SKM-1 treated with dmso at 0.1 percent for 144 hours (cell line): ENCODE measurements around the gene GKAP1.
"Not testable (repeated sequence)": the region's sequence is repeated elsewhere in the genome, so short reads cannot be mapped to it uniquely, and the experiment has no call there.

Experiments
- DNase-seq: peaks from one replicate; lab custom pipeline; 2025; ENCODE audit not compliant: unreplicated experiment; lab: John Stamatoyannopoulos, UW

Gene GKAP1

DNA sequence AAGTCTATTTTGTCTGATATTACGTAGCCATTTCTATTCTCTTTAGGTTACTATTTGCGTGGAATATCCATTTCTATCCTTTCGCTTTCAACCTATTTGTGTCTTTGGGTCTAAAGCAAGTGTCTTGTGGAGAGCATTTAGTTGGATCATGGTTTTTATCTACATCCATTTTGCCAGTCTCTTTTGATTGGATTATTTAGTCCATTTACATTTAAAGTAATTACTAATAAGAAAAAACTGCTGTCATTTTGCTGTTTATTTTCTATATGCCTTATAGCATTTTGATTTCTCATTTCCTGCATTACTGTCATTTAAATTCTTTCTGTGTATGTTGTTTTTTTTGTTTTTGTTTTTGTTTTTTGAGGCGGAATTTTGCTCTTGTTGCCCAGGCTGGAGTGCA, 83.8 kb downstream of the GKAP1 start:
- DNase-seq: no peak

DNA sequence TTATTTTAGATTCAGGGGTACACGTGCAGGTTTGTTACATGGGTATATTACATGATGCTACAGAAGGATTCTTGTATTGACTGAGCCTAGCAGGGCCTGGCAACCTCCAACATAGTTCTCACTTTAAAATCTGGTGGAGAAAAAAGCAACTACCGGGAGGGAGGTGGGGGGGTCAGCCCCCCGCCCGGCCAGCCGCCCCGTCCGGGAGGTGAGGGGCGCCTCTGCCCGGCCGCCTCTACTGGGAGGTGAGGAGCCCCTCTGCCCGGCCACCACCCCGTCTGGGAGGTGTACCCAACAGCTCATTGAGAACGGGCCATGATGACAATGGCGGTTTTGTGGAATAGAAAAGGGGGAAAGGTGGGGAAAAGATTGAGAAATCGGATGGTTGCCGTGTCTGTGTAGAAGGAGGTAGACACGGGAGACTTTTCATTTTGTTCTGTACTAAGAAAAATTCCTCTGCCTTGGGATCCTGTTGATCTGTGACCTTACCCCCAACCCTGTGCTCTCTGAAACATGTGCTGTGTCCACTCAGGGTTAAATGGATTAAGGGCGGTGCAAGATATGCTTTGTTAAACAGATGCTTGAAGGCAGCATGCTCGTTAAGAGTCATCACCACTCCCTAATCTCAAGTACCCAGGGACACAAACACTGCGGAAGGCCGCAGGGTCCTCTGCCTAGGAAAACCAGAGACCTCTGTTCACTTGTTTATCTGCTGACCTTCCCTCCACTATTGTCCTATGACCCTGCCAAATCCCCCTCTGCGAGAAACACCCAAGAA, 88.8 kb downstream of the GKAP1 start:
- not testable (repeated sequence) for DNase-seq

DNA sequence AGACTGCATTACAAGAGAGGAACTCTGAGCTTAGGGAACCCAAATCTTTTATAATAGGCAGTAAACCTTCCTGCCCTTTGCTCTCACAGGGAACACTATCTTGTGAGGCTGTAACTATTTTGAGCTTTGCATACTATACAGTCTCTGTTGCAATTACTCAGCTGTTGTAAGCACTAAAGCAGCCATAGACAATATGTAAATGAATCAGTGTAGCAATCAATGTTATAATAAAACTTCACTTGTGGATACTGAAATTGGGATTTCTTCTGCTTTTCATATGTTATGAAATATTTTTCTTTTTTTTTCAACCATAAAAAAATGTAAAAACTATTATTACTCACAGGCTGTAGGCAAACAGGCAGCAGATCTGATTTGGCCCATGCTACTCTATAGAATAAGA, 93.1 kb downstream of the GKAP1 start:
- no peak for DNase-seq

DNA sequence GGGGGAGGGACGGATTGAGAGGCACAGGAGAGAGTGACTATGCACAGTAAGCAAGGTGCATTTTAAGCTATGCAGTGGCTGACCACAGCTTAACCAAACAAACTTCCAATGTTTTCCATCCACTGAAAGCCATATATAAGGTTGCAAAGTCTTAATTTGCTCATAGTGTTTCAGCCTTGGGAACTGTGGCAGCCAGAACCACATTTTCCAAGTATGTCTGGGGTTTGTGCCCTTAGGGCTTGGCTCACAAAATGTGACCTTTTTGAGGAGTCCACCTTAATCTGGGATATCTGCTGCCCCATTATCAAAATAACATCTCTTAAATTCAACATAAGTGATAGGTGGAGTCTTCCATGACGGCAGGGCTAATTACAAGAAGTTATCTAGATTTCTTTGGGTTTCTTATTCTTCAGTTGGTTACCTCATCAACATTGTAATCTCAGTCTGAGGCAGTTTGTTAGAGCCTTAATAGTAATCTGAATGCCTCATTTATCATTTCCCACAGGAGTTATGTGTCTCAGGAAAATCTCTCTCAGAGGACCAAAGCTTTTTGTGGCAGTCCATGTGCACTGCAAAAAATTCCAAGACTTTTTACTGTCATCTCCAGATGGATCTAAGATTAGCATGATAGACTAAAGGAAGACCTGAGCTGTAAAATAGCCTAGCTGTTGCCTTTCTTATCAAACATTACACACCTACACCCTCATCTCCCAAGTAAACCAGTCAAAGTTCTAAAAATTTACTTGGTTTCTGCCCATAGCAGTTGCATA, 94.7 kb downstream of the GKAP1 start:
- DNase-seq: no peak

DNA sequence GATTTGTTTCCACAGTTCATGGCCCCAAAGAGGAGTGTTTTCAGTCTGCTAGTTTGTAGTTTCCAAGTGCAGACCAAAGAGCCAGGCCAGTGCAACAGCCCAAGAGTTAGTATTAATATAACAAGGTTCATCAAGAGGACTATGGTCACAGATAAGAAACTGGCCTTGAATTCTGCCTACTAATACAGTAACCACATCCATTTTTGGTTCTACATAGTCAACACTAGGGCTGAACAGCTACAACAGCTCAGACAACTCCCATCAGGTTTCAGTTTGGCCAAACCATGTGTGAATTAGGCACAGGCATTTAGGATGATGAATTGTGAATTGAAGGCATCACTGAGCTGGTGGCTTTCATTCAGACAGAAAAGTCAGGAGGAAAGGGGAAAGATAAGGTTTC, 96.1 kb downstream of the GKAP1 start:
- DNase-seq: no peak

DNA sequence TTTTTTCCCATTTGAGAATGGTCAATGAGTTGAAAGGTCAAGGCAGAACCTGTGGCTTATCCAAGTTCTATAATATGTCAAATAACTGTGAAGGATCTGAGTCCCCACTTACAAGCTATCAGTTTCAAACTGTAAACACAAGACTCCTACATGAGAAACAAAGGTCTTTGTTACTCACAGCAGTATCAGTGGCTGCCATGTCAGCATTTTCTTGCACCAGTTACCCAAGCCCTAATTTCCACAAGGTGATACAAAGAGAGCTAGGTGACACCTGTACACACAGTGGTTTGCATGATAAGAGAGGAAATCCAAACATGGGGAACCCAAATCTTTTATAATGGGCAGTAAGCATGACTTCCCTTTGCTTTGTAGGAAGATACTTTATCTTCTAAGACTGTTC, 101.8 kb downstream of the GKAP1 start:
- no peak for DNase-seq

DNA sequence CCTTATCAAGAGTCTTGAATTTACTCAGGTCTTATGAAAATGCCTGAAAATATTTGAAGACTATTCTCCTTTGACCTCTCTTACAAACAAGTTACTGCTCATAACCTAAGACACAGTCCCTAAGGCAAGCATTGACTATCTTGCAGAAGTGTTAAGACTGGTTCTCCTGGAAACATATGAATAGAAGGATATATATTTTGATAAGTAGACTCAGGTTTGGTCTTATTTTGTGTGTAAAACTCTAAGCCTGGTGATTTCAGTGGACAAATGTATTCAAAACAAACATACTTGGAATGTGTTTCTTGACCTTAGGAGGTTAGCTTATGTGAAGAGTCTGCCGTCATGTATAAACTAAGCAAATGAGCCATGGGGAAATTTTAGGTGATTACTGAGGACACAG, 102.3 kb downstream of the GKAP1 start:
- no peak for DNase-seq

DNA sequence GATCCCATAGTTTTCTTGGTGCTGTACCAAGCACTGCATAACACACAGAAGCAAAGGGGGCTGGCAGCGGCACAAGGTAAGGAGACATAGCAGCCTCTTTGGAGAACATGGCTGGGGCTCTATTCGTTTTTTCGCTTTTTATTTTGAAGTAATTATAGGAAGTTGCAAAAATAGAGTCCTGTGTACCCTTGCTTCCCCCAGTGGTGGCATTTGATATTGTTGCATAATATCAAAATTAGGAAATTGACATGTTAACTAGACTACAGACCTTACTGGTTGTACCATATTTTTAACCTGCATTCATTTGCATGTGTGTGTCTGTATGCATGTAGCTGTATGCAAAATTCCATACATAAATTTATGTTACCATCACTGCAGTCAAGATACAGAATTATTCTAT, 103.2 kb downstream of the GKAP1 start:
- DNase-seq: no peak

DNA sequence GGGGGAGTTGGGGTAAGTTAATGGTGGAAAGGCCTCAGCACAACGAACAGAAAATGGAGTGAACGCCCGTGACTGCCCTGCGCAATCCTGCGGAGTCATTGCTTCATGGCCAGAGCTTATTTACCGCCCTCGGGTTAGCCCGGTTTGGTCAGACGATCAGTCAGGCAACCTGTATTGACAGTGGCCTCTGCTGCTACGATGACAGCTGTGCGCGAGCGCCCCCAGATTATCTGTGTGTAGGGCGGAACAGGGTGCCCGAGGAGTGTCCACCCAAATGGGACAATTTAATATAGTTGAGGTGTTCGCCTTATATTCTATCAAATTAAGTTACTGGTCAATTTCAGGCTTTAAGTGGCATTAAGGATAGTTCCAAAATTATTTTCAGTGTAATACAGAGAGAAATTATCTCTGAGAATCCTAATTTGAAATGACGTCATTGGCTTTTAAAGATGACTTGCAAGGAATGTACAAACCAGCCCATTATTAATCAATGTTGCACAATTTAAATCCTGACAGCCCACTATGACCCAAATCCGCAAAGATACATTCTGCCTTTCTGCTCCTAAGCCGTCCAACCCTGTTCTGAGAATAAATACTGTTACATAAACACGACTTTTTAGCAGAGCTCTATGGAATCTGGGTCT, 108.9 kb downstream of the GKAP1 start:
- peak; percentile 18 for DNase-seq

DNA sequence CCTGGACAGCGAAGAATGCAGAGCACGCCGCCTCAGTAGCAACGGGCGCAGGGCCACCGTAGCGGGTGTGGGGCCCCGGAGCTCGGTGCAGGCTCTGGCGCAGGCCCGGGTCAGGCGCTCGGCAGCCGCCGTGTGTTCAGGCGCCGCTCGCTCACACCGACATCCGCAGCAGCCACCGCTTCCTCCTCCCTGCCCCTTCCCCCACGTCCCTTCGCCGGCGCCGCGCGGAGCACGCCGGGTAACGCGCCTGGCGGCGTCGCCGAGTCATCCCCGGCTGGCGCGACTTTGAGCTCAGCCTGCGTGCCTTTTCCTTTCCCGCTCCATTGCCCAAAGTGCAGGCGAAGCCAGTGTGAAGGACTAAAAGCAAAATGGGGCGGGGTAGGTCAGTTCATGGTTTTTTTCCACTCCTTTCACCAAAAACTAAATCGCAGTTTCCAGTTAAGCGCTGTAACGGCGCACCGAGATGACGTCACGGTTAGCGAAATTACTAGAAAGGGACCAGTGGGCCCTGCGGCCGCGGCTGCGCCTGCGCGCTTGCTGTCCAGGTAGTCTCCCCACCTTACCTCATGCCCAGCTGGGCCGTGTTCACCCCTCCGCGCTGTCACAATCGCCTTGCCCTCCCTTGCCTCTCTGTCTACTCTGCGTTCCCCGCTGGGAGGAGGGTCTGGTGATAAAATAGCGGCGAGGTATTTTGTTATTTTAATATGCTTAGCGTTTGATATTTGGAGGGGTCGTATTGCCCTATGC, 109.6 kb downstream of the GKAP1 start, which contains the start of gene UBQLN1:
Gene UBQLN1, minus strand, starts transcription at position 191 of the 747 bp plus-strand sequence. CDS start 279 bp downstream, outside the sequence.
- peak; percentile 61 for DNase-seq

DNA sequence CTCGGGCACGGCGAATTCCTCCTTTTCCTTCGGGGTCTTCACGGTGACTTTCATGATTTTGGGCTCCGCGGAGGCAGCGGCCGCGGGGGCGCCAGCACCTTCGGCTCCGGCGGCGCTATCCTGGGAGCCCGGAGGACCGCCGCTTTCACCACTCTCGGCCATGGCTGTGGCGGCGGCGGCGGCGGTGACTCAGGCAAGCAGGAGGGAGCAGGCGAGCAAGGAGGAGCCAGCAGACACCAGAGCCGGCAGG, 110.1 kb downstream of the GKAP1 start:
- DNase-seq: peak; percentile 39

DNA sequence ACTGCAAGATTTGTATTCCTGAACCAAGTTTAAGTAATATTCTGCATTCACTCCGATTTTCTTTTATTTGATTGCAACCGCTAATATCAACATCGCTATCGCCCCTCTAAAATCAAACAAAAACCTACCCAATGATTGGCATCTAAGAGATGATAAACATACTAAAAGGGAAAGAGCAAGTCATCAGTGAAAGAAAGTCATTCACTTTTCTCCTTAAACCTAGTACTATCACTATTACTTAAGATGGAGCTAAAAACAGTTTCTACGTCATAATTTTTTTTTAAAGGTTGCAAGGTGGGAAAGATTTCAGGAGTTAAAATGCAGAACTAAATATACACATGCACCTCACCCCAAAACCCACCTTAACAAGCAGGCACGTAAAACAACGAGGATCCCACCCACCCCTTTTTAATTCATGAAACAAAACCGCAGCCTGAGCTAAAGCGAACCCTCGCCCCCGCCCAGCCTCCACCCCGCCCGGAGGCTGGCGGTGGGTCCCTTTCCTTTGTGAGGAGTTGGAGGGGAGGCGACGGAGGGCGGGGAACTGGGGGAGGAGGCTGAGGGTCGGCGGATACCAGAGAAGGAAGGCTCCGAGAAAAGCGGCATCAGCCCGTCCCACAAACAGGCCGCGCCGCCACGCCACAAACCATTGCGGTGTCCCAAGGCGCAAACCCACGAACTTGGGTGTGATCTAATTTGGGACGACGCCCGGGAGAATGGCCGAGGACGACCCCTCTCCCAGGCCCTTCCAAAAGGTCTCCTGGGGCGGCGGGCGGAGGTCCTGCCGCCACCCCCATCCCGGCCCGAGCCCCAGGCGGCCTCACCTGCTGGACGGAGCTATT, 110.7 kb downstream of the GKAP1 start:
- no peak for DNase-seq

DNA sequence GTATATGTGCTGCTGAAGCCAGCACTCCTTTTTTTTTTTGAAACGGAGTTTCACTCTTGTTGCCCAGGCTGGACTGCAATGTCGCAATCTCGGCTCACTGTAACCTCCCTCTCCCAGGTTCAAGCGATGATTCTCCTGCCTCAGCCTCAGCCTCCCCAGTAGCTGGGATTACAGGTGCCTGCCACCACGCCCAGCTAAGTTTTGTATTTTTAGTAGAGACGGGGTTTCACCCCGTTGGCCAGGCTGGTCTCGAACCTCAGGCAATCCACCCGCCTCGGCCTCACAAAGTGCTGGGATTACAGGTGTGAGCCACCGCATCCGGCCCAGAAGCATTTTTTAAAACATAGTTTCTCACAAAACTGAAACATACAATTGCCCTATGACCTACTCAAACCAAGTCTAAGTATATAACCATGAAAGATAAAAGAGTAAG, 112.3 kb downstream of the GKAP1 start:
- DNase-seq: not testable (repeated sequence)

DNA sequence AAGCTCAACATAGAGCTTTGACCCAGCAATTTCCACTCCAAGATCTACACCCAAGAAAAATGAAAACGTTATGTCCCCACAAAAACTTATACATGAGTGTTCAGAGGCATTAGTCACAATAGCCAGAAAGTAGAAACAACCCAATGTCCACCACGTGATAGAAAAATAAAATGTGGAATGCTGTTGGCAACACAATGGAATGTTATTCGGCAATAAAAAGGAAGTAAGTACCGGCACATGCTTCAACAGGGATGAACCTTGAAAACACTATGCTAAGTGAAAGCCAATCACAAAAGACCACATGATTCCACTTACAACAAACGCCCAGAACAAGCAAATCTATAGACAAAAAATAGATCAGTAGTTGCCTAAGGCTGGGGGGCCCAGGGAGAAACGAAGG, 115.8 kb downstream of the GKAP1 start:
- DNase-seq: no peak

DNA sequence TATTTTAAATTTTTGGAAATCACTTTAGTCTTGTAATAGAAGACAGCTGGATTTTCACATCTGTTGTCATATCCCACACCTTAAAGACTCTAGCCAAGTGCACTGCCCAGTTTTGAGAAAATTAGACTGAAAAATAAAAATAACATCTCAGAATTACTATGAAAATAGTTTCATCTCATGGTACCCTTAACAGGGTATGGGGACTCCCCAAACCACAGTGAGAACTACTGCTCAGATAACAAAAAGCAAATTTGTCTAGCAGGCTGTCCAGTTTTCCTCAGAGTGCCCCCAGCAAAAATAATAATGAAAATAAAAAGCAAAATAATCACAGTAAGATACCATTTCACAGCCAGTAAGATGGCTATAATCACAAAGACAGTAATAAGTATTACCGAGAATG, 116.3 kb downstream of the GKAP1 start:
- DNase-seq: no peak

DNA sequence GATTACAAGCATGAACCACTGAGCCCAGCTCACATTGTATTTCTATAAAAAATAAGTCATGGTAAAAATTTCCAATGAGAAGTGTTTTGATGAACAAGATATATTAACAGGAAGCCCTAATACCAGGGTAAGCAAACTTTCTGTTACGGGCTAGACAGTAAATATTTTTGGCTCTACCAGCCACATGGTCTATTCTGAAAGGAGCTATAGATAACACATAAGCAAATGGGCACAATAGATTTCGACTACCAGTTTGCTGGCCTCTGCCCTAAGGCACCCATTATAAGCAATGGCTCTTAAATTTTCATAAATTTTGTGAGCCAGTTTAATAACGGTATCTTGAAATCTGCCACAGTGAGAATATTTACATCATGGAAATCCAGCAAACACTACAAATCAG, 118.0 kb downstream of the GKAP1 start:
- no peak for DNase-seq

DNA sequence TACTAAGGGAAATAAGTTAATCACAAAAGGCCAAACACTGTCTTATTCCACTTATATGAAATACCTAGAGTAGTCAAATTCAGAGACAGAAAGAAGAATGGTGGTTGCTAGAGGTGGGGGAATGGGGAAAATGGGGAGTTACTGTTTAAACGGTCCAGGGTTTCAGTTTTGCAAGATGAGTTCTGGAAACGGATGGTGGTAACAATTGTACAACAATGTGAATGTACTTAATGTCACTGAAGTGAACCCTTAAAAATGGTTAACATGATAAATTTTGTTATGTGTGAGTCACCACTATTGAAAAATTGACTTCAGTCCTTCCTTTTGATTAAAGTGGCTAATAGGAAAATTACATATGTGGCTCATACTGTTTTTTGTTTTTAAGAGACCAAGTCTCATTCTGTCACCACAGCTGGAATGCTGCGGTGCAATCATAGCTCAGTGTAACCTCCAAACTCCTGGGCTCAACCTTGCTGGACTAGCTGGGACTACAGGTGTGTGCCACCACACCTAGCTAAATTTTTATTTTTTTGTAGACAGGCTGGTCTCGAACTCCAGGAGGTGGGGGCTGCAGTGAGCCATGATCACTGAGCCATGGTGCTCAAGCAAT, 118.5 kb downstream of the GKAP1 start:
- DNase-seq: no peak

DNA sequence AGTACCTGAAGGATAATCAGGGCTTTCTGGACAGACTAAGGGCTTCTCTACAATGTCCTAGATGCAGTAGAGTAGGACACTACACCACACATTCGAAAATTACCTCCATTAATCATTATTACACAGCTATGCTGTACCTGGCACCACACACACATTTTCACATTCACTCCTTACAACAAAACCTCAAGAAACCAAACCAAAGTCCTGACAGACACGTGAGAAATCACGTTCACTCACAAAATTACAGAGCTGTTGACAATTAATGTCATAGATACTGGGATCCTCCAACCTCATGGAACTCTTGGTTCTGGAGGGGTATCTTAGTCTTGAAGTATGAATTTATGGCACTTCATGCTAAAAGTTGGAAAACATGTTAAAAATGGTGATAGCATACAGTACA, 126.1 kb downstream of the GKAP1 start:
- no peak for DNase-seq
